ENCODE measurements around the gene RNU1-2.
"Not testable (repeated sequence)": the region's sequence is repeated elsewhere in the genome, so short reads cannot be mapped to it uniquely, and the experiment has no call there.

The RNU1-2 gene

DNA sequence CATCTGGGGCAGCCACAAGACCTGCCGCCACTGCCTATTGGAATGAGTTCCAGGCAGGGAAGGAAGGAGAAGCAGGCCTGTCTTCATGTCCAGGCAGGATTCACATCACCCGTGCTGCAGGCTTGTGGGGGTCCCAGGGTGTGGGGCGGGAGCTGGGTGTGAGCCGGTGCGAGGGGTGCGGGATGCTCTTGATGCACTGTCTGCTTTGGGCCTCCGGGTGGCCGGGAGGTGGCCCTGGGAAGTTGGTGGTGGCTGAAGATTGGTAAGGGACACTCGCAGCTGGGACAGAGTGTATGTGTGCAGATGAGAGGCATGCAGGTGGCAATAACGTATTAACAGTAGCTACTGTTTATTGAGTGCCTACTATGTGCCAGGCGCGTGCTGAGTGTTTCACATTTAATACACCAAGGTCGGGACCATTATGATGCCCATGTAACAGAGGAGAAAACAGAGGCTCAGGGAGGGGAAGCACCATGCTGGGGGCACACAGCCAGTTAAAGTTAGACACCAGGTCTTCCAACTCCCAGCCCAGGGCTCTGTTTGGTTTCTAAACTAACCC lies 29.2 kb downstream of the RNU1-2 start:
- no peak overlapping the region for H3K27ac Mint-ChIP-seq
- H3K4me1 Mint-ChIP-seq (ENCODE audit: low read depth) = peaks cover 7% of the 10 kb centered on the region
- no peaks in the 10 kb centered on the region for H3K27me3 Mint-ChIP-seq (ENCODE audit: low read depth)
- H3K36me3 Mint-ChIP-seq (ENCODE audit: low read depth) = no peaks in the 10 kb centered on the region
- no peaks in the 10 kb centered on the region for H3K9me3 Mint-ChIP-seq
- no peak overlapping the region for H3K4me3 Mint-ChIP-seq

DNA sequence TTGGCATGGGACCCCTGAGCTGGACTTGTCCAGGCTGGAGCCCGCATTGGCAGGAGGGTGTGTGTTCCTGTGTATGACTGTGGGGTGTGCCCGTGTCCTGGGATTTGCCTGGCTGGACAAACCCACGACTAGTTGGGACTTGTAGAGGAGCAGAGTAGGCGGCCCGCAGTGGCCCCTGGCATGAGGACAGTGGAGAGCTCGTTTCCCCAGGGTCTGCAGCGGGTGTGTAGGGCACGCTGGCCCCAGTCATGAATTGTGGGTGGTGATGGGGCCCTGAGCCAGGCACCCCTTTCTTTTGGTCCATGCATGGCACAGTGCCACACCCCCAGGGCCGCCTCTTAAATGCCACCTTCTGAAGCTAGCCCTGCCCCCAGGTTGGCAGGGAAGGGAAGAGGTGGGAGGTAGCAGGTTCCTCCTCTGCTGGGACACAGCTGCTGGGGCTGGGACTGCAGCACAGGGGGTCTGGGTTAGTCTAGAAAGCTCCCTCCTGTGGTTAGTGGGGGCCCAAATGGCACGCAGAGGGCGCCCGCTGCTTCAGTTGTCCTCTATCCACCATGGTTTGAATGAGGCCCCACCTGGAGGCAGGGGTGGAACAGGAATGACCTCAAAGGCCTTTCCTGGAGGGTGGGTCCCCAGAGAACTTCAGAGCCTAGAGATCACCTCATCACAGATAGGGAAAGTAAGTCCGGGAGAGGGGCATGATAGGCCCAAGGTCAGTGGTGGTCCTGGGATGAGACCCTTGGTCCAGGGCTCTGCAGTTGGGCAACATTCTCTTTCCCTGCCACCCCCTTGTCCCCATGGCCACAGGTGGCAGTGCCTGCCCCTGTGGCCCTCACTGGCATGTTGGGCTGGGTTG lies 30.1 kb downstream of the RNU1-2 start:
- Mint-ChIP-seq H3K27me3 (ENCODE audit: low read depth) (no peaks in the 10 kb centered on the region), H3K9me3 (no peaks in the 10 kb centered on the region), H3K27ac (no peak overlapping the region), H3K4me1 (ENCODE audit: low read depth) (peaks cover 7% of the 10 kb centered on the region), H3K4me3 (no peak overlapping the region), H3K36me3 (ENCODE audit: low read depth) (no peaks in the 10 kb centered on the region)

DNA sequence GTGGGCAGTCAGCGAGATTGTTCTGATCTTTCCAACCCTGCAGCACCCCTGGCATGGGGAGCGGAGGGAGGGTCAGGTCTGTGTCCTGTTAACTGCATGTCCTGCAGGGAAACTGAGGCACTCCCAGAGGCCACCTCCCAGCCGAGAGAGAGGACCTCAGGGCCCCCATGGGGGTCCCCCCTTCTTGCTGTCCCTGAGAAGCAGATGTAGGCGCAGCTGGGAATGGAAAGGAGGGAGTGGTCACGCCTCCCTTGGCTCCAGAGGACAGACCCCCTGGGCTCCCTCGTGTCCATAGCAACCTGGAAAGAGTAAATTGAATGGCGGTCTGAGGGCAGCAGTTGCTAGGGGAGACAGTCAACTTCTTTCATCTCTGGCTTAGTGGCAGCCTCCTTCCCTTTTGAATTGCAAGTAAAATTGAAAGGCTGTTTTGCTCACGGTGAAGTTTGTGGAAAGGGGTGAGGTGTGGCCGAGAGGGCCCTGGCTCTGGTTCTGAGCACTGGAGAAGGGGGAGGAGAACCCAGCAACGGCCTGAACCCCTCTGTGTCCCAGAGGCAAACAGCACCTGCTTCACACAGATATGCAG lies 30.8 kb downstream of the RNU1-2 start:
- no peaks in the 10 kb centered on the region for H3K9me3 Mint-ChIP-seq
- no peaks in the 10 kb centered on the region for H3K27me3 Mint-ChIP-seq (ENCODE audit: low read depth)
- H3K4me3 Mint-ChIP-seq = no peak overlapping the region
- no peaks in the 10 kb centered on the region for H3K36me3 Mint-ChIP-seq (ENCODE audit: low read depth)
- no peak overlapping the region for H3K27ac Mint-ChIP-seq
- H3K4me1 Mint-ChIP-seq (ENCODE audit: low read depth) = peaks cover 4% of the 10 kb centered on the region

DNA sequence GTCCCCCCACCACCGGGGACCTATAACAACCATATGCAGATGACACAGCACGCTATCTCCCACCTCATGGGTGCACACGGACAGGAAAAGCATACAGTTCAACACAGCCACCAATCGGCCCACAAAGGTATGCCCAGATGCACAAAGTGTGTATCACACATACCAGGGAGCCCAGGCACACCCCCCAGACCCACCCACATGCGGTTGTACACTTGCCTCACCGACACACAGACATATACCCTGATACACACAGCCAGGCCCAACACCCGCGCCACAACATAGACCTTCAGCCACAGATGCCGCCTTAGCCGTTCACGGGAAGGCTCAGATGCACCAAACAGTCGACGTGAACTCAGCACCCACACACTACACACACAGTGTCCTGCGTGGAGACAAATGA lies 31.5 kb downstream of the RNU1-2 start:
- H3K27me3 Mint-ChIP-seq (ENCODE audit: low read depth) = no peaks in the 10 kb centered on the region
- no peaks in the 10 kb centered on the region for H3K9me3 Mint-ChIP-seq
- H3K27ac Mint-ChIP-seq = no peak overlapping the region
- H3K36me3 Mint-ChIP-seq (ENCODE audit: low read depth) = no peaks in the 10 kb centered on the region
- no peak overlapping the region for H3K4me3 Mint-ChIP-seq
- H3K4me1 Mint-ChIP-seq (ENCODE audit: low read depth) = no peaks in the 10 kb centered on the region

DNA sequence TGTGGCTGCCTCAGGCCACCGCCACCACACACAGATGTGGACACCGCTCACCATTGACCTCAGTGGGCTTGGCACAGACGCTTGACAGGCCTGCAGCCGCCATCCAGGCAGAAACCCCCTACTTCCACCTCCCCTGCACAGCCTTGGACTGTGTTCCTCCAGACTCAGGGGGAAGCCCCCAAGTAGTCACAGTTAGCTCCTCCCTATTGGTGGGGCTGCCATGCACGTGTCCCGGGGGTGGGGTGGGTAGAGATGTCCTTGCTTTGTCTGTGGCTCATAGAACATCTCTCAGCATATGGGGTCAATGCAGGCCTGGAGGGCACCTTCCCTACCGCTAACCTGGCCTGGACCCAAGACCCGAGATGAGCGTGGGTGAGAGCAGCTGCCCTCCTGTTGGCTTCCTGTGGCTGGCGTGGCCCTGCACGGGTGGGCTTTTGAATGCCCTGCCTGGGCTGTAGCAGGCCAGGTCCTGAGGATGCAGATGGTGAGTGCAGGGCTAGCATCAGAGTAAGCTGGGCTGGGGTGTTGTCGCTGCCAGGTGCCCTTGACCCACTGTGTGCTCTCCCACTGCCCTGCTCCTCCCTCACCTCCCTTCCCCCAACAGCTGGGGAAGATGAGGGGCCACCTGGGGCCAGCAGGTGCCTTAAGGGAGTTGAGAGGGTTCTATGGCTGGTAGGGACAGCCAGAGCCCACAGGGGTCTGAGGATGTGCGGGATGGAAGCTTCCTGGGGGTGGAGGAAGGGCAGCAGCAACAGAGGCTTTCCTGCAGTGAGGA lies 32.1 kb downstream of the RNU1-2 start:
- H3K36me3 Mint-ChIP-seq (ENCODE audit: low read depth) = no peaks in the 10 kb centered on the region
- H3K4me3 Mint-ChIP-seq = no peak overlapping the region
- no peaks in the 10 kb centered on the region for H3K4me1 Mint-ChIP-seq (ENCODE audit: low read depth)
- no peaks in the 10 kb centered on the region for H3K9me3 Mint-ChIP-seq
- H3K27me3 Mint-ChIP-seq (ENCODE audit: low read depth) = no peaks in the 10 kb centered on the region
- no peak overlapping the region for H3K27ac Mint-ChIP-seq

DNA sequence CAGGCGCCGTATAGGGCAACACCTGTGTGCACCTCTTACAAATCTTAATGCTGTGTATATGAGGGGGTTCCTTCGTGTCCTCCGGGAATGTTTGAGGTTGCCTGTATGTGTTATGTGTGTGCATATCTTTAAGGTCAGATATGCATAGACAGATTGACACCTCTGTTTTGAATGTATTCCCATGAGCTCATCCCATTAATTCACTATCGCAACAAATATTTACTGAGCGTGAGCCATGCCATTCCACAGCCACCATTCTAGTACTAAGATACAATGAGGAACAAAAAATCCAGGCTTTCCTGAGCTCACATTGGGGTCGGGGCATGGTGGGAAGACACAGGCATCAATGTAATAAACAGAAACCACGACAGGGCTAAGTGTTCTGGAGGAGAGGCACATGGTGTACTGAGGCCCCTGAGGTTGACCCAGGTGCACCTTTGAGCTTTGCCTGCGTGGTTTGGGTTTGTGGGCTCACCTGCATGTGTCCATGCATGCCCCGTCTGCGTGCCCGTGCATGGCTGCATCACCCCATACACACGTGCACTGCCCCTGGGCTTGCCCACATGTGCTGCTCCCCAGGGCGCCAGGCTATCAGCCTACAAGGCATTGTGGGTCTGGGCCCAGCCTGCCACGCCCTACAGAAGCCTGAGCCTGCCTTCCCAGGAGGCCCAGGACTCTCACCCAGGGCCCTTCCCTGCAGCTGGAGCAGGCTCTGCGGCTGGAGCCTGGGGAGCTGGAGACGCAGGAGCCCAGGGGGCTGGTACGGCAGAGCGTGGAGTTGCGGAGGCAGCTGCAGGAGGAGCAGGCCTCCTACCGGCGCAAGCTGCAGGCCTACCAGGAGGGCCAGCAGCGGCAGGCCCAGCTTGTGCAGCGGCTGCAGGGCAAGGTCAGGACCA lies 33.6 kb downstream of the RNU1-2 start:
- not testable (repeated sequence) for H3K36me3 Mint-ChIP-seq (ENCODE audit: low read depth); H3K4me3 Mint-ChIP-seq; H3K27me3 Mint-ChIP-seq (ENCODE audit: low read depth); H3K9me3 Mint-ChIP-seq; H3K27ac Mint-ChIP-seq; H3K4me1 Mint-ChIP-seq (ENCODE audit: low read depth)

DNA sequence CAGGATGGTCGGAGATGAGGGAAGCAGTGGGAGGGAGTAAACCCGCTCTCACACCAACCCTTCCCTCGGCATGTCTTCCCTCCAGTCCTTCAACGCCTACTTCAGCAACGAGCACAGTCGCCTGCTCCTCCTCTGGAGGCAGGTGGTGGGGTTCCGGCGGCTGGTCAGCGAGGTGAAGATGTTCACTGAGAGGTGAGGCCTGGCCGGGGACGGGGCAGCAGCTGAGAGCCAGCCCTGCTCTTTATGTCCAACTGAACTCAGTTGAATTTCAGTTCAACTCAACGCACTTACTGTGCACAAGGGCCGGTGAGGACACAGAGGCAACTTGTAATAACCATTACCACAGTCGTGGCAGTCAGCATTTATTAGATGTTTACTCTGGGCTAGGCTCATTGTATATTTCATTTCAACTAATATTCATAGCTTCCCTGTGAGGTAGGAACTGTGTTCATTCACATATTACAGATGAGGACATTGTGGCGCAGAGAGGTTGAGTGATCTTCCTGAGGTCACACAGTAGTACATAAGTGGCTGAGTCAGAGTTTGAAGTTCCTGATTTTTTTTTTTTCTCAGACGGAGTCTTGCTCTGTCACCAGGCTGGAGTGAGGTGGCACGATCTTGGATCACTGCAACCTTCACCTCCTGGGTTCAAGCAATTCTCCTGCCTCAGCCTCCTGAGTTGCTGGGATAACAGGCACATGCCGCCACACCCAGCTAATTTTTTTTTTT lies 35.6 kb downstream of the RNU1-2 start:
- not testable (repeated sequence) for H3K9me3 Mint-ChIP-seq; H3K4me3 Mint-ChIP-seq; H3K36me3 Mint-ChIP-seq (ENCODE audit: low read depth); H3K27me3 Mint-ChIP-seq (ENCODE audit: low read depth); H3K4me1 Mint-ChIP-seq (ENCODE audit: low read depth); H3K27ac Mint-ChIP-seq

DNA sequence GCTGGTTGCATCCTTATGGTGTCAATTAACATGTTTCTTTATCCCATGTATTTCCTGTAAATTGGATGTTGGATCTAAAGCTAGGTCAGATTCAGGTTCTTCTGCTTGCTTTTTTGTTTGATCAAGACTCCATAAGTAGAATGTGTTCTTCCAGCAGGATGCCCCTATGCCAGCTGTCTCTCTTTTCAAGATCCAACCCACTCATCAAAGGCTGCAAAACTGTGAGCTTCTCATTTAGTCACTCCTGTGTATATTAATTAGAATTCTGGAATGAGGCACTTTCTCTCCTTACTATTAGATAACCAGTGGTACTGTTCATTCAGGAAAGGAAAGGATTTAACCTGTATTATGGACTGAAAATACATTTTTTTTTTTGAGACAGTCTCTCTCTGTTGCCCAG lies 38.2 kb downstream of the RNU1-2 start:
- H3K36me3 Mint-ChIP-seq (ENCODE audit: low read depth); H3K4me3 Mint-ChIP-seq; H3K27me3 Mint-ChIP-seq (ENCODE audit: low read depth); H3K9me3 Mint-ChIP-seq; H3K4me1 Mint-ChIP-seq (ENCODE audit: low read depth); H3K27ac Mint-ChIP-seq: not testable (repeated sequence)

DNA sequence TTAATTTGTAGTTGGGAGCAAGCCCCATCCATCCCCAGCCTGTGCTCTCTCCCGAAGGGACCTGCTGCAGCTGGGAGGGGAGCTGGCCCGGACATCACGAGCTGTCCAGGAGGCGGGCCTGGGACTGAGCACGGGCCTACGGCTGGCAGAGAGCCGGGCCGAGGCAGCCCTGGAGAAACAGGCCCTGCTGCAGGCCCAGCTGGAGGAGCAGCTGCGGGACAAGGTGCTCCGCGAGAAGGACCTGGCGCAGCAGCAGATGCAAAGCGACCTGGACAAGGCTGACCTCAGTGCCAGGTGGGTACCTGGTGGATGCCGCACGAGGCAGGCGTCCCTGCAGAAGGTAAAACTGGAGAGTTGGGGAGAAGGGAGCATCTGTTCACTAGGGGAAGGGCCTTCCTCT lies 40.8 kb downstream of the RNU1-2 start:
- H3K36me3 Mint-ChIP-seq (ENCODE audit: low read depth); H3K4me3 Mint-ChIP-seq: not testable (repeated sequence)

DNA sequence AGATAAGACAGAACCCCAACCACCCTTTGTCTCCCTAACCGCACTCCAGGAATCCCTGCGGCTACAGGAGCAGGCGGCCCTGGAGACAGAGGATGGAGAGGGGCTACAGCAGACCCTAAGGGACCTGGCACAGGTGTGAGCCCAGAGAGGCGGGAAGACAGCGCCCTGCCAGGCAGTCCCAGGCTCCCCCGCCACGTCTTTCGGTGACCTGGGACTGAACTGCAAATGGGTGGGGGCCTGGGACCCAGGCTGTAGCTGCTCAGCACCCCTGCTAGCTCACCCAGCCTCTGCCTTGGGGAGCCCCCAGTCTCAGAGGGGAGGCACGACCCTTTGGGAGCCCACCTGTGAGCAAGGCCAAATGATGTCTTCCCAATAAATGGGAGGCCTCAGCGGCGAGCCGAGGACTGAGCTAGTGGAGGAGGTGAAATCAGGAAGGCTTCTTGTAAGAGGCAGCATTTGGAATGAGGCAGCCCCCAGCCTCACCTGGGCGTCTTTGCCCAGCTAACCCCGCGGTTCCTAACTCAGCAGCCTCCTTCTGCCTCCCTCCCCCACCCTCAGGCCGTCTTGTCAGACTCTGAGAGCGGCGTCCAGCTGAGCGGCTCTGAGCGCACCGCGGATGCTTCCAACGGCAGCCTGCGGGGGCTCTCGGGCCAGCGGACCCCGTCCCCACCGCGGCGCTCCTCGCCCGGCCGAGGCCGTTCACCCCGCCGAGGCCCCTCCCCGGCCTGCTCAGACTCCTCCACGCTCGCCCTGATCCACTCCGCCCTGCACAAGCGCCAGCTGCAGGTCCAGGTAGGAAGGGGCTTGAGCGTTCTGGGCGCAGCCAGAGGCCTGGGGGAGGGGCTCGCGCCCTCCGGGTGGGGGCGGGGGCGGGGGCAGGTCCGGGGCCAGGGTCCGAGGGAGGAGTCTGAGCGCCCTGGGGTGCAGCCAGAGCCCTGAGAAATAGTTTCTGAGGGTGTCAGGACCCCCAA lies 42.9 kb downstream of the RNU1-2 start:
- Mint-ChIP-seq H3K4me1 (ENCODE audit: low read depth) (no peaks in the 10 kb centered on the region), H3K27me3 (ENCODE audit: low read depth) (no peaks in the 10 kb centered on the region), H3K4me3 (no peak overlapping the region), H3K36me3 (ENCODE audit: low read depth) (no peaks in the 10 kb centered on the region), H3K27ac (no peak overlapping the region), H3K9me3 (no peaks in the 10 kb centered on the region)

More for the DNA sequence above, 40.8 kb downstream of the RNU1-2 start:
- not testable (repeated sequence) for H3K27ac Mint-ChIP-seq; H3K27me3 Mint-ChIP-seq (ENCODE audit: low read depth); H3K9me3 Mint-ChIP-seq; H3K4me1 Mint-ChIP-seq (ENCODE audit: low read depth)

DNA sequence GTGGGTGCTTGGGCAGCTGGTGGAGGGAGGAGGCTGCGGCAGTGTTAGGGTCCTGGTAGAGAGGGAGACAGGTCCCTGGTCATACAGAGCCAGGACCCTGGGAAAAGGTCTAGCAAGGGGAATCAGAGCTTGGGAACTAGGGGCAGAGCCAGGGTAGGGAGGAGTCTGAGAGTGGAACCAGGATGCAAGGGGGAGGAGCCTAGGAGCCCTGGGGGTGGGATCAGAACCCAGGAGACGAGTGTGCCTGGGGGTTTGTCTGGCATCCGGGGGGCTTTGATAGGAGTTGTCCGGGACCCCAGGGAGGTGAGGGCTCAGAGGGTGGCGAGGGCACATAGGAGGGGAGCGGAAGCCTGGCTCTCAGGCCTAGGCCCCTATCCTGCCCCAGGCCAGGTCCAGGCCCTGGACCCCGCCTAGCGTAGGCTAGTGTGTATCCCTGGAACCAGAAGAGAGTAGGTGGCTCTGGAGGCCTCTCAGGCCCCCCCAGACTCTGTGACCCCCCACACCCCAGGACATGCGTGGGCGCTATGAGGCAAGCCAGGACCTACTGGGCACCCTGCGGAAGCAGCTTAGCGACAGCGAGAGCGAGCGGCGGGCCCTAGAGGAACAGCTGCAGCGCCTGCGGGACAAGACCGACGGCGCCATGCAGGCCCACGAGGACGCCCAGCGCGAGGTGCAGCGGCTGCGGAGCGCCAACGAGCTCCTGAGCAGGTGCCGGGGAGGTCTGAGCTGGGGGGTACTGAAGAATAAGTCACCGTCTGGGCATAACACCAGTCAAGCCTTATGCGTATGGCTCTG lies 43.8 kb downstream of the RNU1-2 start:
- not testable (repeated sequence) for H3K27me3 Mint-ChIP-seq (ENCODE audit: low read depth)

DNA sequence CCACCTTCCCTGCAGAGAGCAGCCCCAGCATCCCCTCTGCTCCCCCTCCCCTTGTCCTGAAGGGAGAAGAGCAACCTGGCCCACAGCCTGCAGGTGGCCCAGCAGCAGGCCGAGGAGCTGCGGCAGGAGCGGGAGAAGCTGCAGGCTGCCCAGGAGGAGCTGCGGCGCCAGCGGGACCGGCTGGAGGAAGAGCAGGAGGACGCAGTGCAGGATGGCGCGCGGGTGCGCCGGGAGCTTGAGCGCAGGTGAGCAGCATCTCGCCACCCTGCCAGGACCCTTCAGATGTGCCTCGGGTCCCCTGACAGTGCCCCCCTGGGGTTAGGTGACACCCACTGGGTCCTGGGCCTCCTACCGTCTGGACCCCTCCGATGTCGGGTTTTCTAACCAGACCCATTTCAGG lies 48.3 kb downstream of the RNU1-2 start:
- Mint-ChIP-seq H3K27ac (no peak overlapping the region), H3K9me3 (no peaks in the 10 kb centered on the region), H3K36me3 (ENCODE audit: low read depth) (no peaks in the 10 kb centered on the region), H3K27me3 (ENCODE audit: low read depth) (no peaks in the 10 kb centered on the region), H3K4me3 (no peak overlapping the region), H3K4me1 (ENCODE audit: low read depth) (no peaks in the 10 kb centered on the region)

More for the DNA sequence above, 43.8 kb downstream of the RNU1-2 start:
- H3K4me1 Mint-ChIP-seq (ENCODE audit: low read depth); H3K27ac Mint-ChIP-seq; H3K36me3 Mint-ChIP-seq (ENCODE audit: low read depth); H3K4me3 Mint-ChIP-seq; H3K9me3 Mint-ChIP-seq: not testable (repeated sequence)
